Activated naive CD8-positive, alpha-beta T cell treated with anti-CD3 and anti-CD28 coated beads, Interleukin-2, amount 10 ng/mL, durations not matched to agents 7 days and 5 days (primary cell): ENCODE measurements around the gene MIPEP. TPM values are rescaled to one million over a fixed set of nuclear protein-coding genes. Genes with fewer than 3 reads are reported as not detected.

Source experiments
- ATAC-seq: fragments of 150-1000 bp; cut with Tn5 transposase; one replicate; pipeline ENCODE4 v1.10.0; 2021; ENCODE audit warnings: low read depth, moderate library complexity
- POLR2A ChIA-PET: fragments of 350-600 bp; sonication (Branson Sonifier 250); formaldehyde crosslinking; loops from one replicate; lab custom pipeline; 2021; ENCODE audit warnings: antibody characterized with exemption; lab: Charles Lee
- DNase-seq: peaks from one replicate; pipeline ENCODE4 v3.0.0; 2021
- H3K27ac Mint-ChIP-seq: one replicate; pipeline ENCODE4 v1.8.0; 2022; ENCODE audit warnings: mild to moderate bottlenecking, mixed read lengths
- H3K27me3 Mint-ChIP-seq: one replicate; pipeline ENCODE4 v1.8.0; 2022; ENCODE audit warnings: mild to moderate bottlenecking, moderate library complexity, mixed read lengths
- H3K36me3 Mint-ChIP-seq: one replicate; pipeline ENCODE4 v1.8.0; 2021; ENCODE audit warnings: mild to moderate bottlenecking, mixed read lengths
- H3K4me1 Mint-ChIP-seq: one replicate; pipeline ENCODE4 v1.8.0; 2021; ENCODE audit warnings: mixed read lengths
- H3K4me3 Mint-ChIP-seq: one replicate; pipeline ENCODE4 v1.8.0; 2022; ENCODE audit warnings: mild to moderate bottlenecking, moderate library complexity, mixed read lengths
- H3K9me3 Mint-ChIP-seq: one replicate; pipeline ENCODE4 v1.8.0; 2021; ENCODE audit warnings: mixed read lengths
- total RNA-seq, 2 experiments: library from RNA; stranded (reverse); gene quantifications; one replicate each; pipeline ENCODE4 v1.2.3, GENCODE V29; 2021

Gene MIPEP
- 1 to 10 TPM; 7.1 to 9.4 TPM for total RNA-seq

DNA sequence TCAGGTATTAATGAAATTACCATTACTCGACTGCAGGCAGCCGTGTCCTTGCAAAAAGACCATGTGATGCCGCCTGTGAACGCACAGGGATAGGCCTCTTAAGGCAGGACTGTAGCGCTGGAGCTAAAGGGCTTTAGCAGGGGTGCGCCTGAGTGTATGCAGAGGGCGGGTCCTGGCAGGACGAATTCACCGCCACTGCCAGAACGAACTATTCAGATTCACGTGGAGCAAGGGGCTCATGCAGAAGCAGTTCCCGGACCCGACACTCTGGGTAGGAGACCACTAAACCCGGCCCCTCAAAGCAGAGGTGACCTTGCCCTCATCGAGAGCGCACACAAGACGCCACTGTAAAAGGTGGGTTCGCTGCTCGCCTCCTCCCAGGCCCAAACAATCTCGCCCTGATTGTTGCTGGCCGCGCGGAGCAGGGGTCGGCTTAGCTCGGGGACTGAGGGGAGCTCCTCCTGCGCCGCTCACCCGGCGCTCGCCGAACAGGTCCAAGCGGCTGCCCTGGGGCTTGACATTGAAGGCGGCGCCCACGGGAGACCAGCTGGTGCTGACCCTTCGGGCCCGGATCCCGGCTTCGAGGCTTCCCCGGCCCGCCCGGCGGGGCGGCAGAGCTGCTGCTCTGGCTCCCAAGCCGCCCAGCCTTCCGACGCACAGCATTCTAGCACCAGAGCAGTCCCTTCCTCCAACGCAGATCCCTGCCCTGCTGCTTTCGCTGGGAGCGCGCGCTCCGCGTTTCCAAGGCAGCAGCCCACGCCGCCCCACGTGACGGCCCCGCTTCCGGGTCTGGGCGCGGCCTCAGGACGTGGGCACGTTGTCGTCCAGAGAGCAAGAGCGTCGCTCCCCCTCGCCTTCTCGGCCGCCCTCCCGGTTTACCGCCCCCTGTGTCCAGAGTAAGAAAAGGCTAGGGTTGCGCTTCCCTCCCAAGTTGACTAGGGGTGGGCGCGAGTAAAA, at the start of gene MIPEP:
MIPEP (minus strand) TSS at position 743 of the 957 bp plus-strand sequence; CDS start at position 663, 80 bp downstream.
- peaks cover 2% of the 10 kb centered on the region for H3K27me3 Mint-ChIP-seq
- peaks cover 16% of the 10 kb centered on the region for H3K4me1 Mint-ChIP-seq
- no peaks in the 10 kb centered on the region for H3K9me3 Mint-ChIP-seq
- DNase-seq (peak; percentile 91), ATAC-seq (peak; percentile 93)
- POLR2A ChIA-PET, result no interaction called here
- H3K36me3 Mint-ChIP-seq, result peaks cover 2% of the 10 kb centered on the region
- peak within 1 kb of the TSS; percentile 78 for H3K27ac Mint-ChIP-seq
- peak within 1 kb of the TSS; percentile 92 for H3K4me3 Mint-ChIP-seq

DNA sequence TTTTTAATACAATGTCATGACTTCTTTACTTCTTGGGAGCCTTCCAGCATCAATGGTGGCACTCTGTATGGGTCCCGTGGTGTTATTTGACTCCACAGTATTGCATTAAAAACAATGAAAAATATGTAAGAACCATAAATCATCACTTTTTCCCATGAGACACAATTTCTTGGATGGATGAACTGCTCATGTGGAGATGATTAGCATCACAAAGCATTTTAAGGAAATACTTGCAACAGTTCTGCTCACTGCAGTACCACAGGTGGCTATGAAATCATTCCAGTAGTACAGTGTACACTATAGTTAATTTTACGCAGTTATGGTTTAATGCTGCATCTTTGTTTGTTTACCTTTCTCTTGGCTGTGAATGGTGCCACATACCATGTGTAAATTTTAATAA, 45.3 kb upstream of the MIPEP start:
- H3K4me1 Mint-ChIP-seq, result no peaks in the 10 kb centered on the region
- H3K4me3 Mint-ChIP-seq, result no peak overlapping the region
- DNase-seq (no peak), ATAC-seq (no peak)
- H3K36me3 Mint-ChIP-seq, result no peaks in the 10 kb centered on the region
- no peak overlapping the region for H3K27ac Mint-ChIP-seq
- peaks cover 56% of the 10 kb centered on the region for H3K27me3 Mint-ChIP-seq
- POLR2A ChIA-PET, result no interaction called here
- no peaks in the 10 kb centered on the region for H3K9me3 Mint-ChIP-seq

DNA sequence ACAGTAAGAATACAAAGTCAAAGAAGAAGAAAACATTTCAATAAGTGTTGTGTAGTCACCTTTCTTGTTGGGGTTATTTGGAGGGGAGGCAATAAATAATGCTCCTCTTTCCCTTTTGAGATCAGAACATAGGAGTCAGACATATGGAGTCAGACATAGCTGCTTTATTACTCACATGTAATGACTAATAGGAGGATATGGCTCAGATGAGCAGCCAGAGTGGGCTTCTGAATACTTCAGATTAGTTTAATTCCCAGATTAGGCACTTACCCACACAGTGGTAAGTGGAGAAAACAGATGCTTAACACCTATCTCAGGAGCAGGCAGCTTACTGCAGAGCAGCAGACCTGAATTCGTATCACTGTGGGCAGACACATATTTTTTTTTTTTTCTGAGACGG, 39.8 kb upstream of the MIPEP start:
- Mint-ChIP-seq H3K4me1 (no peaks in the 10 kb centered on the region), H3K27me3 (peaks cover 62% of the 10 kb centered on the region), H3K9me3 (no peaks in the 10 kb centered on the region), H3K27ac (no peak overlapping the region), H3K4me3 (no peak overlapping the region), H3K36me3 (no peaks in the 10 kb centered on the region)
- DNase-seq, result no peak
- POLR2A ChIA-PET, result no interaction called here
- ATAC-seq, result no peak

DNA sequence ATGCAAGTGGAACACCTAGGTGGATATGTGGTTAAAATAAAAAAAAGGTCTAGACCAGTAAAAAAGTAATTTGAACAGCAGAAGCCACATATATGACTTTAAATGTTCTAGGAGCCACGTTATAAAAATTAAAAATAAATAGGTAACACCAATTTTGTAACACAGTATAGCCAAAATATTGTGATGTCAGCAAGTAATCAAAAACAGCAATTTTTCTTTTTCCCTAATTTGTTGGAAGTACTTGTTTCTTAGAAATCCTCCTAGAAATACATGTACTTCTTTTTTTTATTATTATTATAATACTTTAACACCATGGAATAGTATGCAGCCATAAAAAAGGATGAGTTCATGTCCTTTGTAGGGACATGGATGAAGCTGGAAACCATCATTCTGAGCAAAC, 33.8 kb upstream of the MIPEP start:
- POLR2A ChIA-PET, result no interaction called here

DNA sequence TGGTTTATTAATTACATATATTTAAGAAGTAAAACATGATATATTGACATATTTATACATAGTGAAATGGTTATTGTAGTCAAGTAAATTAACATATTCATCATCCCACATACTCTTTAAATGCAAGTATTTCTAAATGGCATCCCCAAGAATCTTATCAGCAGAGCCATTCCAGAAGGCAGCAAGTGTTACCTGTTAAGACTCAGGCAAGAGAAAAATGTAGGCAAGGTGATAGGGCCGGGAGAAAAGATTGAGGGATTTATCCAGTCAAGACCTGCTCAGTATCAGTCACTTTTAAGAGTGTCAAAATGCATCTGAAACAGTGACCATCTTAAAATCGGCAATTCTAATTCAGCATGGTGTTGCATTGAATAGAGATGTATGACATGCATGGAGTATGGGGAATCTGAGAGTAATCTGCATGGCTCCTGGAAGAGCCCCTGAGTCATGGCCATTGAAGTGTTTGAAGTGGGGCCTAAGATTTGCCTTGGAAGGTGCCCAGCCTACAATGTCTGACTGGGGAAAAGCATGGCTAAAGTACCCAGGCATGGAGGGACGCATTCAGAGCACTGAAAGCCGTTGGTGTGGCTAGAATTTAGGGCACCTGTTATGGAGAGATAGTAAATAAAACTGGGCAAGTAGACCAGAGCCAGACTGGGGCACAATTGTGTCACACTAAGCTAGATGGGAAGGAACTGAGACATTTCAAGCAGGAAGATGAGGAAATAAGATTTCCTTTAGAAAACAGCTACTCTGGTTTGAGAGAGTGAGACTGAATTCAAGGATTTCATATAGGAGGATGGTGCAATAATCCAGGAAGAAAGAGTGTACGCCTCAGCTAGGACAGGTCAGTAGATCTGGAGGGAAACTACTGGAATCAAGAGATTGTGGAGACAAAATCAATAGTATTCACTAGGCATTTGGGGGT, 33.1 kb upstream of the MIPEP start:
- Mint-ChIP-seq H3K27me3 (peaks cover 49% of the 10 kb centered on the region), H3K36me3 (no peaks in the 10 kb centered on the region), H3K4me1 (no peaks in the 10 kb centered on the region), H3K4me3 (no peak overlapping the region), H3K27ac (no peak overlapping the region), H3K9me3 (no peaks in the 10 kb centered on the region)
- no peak for DNase-seq
- POLR2A ChIA-PET, result no interaction called here
- no peak for ATAC-seq

More for the DNA sequence above, 33.8 kb upstream of the MIPEP start:
- no peak for DNase-seq
- no peaks in the 10 kb centered on the region for H3K36me3 Mint-ChIP-seq
- H3K4me3 Mint-ChIP-seq, result no peak overlapping the region
- H3K27me3 Mint-ChIP-seq, result peaks cover 43% of the 10 kb centered on the region
- no peak for ATAC-seq
- no peaks in the 10 kb centered on the region for H3K4me1 Mint-ChIP-seq
- no peak overlapping the region for H3K27ac Mint-ChIP-seq
- no peaks in the 10 kb centered on the region for H3K9me3 Mint-ChIP-seq

DNA sequence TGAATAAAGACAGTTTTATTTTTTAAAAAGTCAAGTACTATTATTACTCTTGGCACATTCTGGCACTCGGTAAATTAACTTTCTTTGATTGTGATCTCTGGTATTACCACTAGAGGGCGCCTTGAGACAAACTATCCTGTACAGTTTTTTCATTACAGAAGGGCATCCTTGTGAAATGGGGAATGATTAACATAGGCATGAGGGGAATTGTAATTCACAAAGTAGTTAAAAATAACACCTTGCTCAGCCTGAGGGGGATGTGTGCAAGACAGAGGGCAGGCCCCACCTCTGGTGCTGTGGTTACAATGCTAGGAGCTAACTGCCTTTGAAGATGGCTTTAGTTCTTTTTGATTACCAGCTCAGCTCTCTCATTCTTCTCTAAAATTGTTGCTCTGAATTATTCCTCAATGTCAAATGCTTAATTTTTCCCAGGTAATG, 32.3 kb upstream of the MIPEP start:
- POLR2A ChIA-PET, result no interaction called here
- H3K9me3 Mint-ChIP-seq, result no peaks in the 10 kb centered on the region
- DNase-seq (no peak), ATAC-seq (no peak)
- no peak overlapping the region for H3K27ac Mint-ChIP-seq
- H3K27me3 Mint-ChIP-seq, result peaks cover 46% of the 10 kb centered on the region
- H3K4me3 Mint-ChIP-seq, result no peak overlapping the region
- no peaks in the 10 kb centered on the region for H3K4me1 Mint-ChIP-seq
- H3K36me3 Mint-ChIP-seq, result no peaks in the 10 kb centered on the region

DNA sequence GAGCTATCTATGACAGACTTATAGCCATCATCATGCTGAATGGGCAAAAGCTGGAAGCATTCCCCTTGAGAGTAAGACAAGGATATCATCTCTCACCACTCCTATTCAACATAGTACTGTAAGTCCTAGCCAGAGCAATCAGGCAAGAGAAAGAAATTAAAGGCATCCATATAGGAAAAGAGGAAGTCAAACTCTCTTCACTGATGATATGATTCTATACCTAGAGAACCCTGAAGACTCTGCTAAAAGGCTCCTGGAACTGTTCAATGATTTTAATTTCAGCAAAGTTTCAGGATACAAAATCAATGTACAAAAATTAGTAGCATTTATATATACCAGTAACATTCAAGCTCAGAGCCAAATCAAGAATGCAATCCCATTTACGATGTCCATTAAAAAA, 29.8 kb upstream of the MIPEP start:
- no peak overlapping the region for H3K4me3 Mint-ChIP-seq
- no peaks in the 10 kb centered on the region for H3K4me1 Mint-ChIP-seq
- H3K36me3 Mint-ChIP-seq, result no peaks in the 10 kb centered on the region
- H3K9me3 Mint-ChIP-seq, result no peaks in the 10 kb centered on the region
- DNase-seq (no peak), ATAC-seq (no peak)
- peaks cover 52% of the 10 kb centered on the region for H3K27me3 Mint-ChIP-seq
- POLR2A ChIA-PET, result no interaction called here
- no peak overlapping the region for H3K27ac Mint-ChIP-seq

DNA sequence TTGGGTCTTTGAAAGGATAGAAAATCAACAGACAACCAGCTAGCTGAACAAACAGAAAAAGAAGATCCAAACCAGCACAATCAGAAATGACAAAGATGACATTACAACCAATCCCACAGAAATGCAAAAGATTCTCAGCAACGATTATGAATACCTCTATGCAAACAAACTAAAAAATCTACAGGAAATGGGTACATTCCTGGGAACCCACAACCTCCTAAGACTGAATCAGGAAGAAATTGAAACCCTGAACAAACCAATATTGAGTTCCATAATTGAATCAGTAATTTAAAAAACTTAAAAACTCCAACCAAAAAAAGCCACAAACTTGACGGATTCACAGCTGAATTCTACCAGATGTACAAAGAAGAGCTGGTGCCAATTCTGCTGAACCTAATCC, 29.0 kb upstream of the MIPEP start:
- ATAC-seq, result no peak
- POLR2A ChIA-PET, result no interaction called here
- Mint-ChIP-seq H3K27me3 (peaks cover 56% of the 10 kb centered on the region), H3K36me3 (no peaks in the 10 kb centered on the region), H3K27ac (no peak overlapping the region), H3K9me3 (no peaks in the 10 kb centered on the region), H3K4me1 (no peaks in the 10 kb centered on the region), H3K4me3 (no peak overlapping the region)
- DNase-seq, result no peak

DNA sequence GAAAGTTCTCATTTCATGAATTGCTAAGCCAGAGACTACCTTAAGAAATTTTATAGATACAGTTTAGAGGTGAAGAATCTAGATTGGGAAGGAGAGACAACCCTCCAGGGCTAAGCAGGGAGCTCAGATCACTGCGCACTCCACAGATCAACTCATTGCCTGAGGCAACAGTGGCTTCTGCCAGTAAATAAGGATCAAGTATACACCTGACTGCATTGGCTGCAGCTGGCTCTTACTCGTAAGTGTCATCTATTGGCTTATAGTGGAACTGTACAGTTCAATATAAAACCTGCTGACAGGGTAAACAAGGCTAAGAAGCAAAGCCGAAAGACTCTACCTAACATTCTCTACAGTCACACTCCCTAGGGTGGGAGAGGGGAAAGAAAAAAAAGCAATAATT, 26.1 kb upstream of the MIPEP start:
- H3K9me3 Mint-ChIP-seq, result no peaks in the 10 kb centered on the region
- ATAC-seq, result no peak

DNA sequence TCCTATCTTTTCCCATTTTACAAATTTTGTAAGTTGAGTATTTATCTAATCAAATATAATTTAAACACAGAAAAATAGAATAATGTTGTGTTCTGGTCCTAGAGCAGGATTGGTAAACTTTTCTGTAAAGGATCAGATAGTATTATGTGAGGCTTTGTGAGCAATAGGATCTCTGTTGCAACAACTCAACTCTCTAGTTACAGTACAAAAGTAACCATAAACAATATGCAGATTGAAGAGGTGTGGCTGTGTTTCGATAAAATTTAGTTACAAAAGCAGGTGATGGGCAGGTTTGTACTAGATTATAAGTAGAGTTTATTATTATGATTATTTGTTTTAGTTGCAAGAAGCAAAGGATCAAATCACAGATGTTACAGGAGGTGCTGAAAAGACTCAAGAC, 23.3 kb upstream of the MIPEP start:
- no peak overlapping the region for H3K27ac Mint-ChIP-seq
- H3K4me3 Mint-ChIP-seq, result no peak overlapping the region
- ATAC-seq, result no peak
- H3K9me3 Mint-ChIP-seq, result no peaks in the 10 kb centered on the region
- peaks cover 44% of the 10 kb centered on the region for H3K27me3 Mint-ChIP-seq
- peaks cover 5% of the 10 kb centered on the region for H3K4me1 Mint-ChIP-seq
- POLR2A ChIA-PET, result no interaction called here
- DNase-seq, result no peak
- no peaks in the 10 kb centered on the region for H3K36me3 Mint-ChIP-seq

More for the DNA sequence above, 26.1 kb upstream of the MIPEP start:
- Mint-ChIP-seq H3K27ac (no peak overlapping the region), H3K27me3 (peaks cover 64% of the 10 kb centered on the region), H3K4me1 (peaks cover 5% of the 10 kb centered on the region), H3K36me3 (no peaks in the 10 kb centered on the region), H3K4me3 (no peak overlapping the region)
- DNase-seq, result no peak
- POLR2A ChIA-PET, result no interaction called here

DNA sequence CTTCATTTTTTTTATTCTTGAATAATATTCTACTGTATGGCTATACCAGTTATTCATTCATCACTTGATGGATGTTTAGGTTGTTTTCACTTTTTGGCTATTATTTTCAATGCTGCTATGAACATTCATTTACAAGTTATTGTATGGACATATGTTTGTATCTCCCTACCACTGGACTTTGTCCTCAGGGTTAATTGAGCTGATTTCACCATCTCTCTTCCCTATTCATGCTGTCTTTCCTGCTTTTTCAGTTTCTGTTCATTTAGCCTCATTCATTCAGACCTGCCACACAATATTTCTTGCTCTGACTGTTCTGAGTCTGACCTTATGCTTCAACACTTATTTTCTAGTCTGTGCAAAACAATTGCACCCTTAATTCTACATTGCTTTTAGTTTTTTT, 20.4 kb upstream of the MIPEP start:
- Mint-ChIP-seq H3K4me3 (no peak overlapping the region), H3K4me1 (peaks cover 5% of the 10 kb centered on the region), H3K27me3 (peaks cover 45% of the 10 kb centered on the region), H3K36me3 (no peaks in the 10 kb centered on the region), H3K9me3 (no peaks in the 10 kb centered on the region), H3K27ac (no peak overlapping the region)
- POLR2A ChIA-PET, result no interaction called here
- no peak for ATAC-seq
- no peak for DNase-seq

DNA sequence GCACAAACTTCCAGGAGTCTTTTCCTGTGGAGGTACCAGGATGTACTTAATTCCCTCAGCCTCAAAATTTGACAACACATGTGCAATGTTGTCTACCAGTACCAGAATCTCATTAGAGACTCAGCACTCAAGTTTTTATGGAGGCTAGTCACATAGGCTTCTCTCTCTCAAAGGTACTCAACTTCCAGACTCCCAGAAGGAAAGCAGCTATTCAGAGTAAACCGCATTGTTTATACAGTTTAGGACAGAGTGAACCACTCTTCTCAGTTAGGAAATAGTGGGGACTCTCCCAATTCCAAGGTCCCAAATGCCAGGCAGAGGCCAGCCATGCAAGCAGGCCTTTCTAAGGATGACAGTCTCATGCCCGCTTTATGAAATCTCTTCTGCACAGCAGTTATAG, 16.6 kb upstream of the MIPEP start:
- DNase-seq (no peak), ATAC-seq (no peak)
- Mint-ChIP-seq H3K4me3 (no peak overlapping the region), H3K27me3 (peaks cover 53% of the 10 kb centered on the region), H3K9me3 (no peaks in the 10 kb centered on the region), H3K4me1 (peaks cover 2% of the 10 kb centered on the region), H3K36me3 (no peaks in the 10 kb centered on the region), H3K27ac (no peak overlapping the region)
- POLR2A ChIA-PET, result no interaction called here

DNA sequence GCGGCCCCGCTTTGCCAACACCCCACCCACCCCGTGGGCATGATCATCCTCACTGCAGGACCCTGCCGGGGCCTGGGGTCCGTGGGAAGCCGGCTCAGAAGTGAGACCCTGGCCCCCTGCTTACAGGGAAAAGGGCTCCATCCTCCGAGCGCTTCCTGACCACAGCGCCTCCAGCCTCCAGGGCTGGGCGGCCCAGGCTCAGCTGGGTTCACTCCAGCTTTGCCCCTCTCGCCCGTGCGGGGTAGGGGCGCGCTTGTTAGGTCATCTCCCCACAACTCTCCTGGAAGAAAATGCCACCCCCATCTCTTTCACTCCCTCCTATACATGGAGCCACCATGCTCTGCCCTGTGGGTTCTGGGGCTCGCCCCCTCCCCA, 14.7 kb upstream of the MIPEP start:
- ATAC-seq (no peak), DNase-seq (no peak)
- no peak overlapping the region for H3K4me3 Mint-ChIP-seq
- H3K27me3 Mint-ChIP-seq, result peaks cover 53% of the 10 kb centered on the region
- H3K36me3 Mint-ChIP-seq, result no peaks in the 10 kb centered on the region
- no peaks in the 10 kb centered on the region for H3K9me3 Mint-ChIP-seq
- H3K27ac Mint-ChIP-seq, result no peak overlapping the region
- POLR2A ChIA-PET, result no interaction called here
- H3K4me1 Mint-ChIP-seq, result peaks cover 8% of the 10 kb centered on the region
